GM18508 (cell line): ENCODE results near the gene STAT3.
A peak's percentile ranks its signal among the peaks of the same experiment; 100 is the strongest.
"Not testable (repeated sequence)": the region's sequence is repeated elsewhere in the genome, so short reads cannot be mapped to it uniquely, and the experiment has no call there.

ENCODE experiments used
- ATAC-seq: cut with Tn5 transposase; IDR thresholded peaks from one replicate; pipeline ENCODE4 v1.9.1; 2021; ENCODE audit warnings: moderate number of reproducible peaks; ENCODE audit not compliant: insufficient read depth, unreplicated experiment

The STAT3 gene

DNA sequence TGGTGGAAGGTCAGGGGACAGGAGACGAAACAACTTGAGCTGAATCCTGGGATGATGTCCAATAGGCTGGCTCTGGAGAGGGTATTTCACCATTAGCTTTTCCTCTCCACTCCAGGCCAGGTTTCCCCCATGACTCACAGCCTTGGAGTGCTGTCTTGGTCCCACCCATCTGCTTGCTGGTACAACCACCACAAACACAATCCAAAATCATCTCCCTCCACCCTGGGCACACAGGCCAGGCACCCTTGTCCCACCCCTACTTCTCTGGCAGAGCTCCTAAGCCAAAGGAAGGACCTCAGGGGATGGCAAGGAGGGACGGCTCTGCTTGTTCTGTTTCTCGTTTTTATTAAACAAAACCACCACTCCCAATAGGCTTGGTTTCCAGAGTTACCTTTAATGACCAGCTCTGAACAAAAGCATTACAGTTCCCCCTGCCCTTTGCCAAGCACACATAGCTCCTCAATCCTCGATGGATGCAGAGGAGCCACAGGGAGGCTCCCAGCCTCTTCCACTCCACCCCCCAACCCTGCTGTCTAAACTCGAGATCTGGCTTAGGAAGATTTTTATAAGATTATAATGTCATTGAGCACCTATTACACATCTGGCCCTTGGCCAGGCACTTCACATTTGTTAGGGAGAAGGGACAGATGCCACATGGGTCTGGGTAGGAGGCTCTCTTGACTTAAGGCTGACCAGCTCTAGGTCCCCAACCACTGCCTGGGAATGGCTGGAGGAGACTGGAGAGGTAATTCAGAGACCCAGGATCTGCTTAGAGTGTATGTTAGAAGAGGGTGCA lies 21.5 kb upstream of the STAT3 start:
- ATAC-seq = no peak

GRCh38 chr17:42408061-42408460 lies 19.8 kb upstream of the STAT3 start:
- ATAC-seq = no peak

DNA sequence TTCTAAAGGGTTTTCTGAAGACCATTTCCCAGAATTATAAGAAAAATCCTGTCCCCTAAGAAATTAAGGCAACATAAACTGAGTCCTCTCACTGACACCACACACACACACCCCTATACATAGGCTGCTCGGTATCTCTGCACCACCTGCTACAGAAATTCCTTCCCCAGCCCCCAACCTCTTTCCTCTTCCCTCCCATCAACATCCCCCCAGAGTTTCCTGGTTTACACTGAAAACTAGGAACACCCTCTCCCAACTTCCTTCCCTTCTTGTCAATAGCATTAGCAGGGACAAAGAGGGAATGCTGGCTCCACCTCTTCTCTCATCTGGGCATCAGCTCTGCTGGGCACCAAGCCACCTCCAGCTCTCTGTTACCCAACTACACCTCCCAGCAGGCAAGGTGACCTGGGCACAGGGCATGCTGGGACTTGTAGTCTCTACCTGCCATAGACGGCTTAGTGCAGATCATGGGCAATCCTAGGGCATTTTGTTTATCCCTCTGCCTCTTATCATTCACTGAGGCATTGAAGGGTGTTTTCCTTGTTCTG lies 19.1 kb upstream of the STAT3 start:
- no peak for ATAC-seq

- no peak for ATAC-seq
These were observed 18.5 kb upstream of the STAT3 start for GRCh38 chr17:42406615-42407288.

GRCh38 chr17:42405963-42406495 lies 17.8 kb upstream of the STAT3 start:
- ATAC-seq = no peak

GRCh38 chr17:42405076-42405475 lies 16.8 kb upstream of the STAT3 start:
- no peak for ATAC-seq

- no peak for ATAC-seq
These were observed 16.2 kb upstream of the STAT3 start for GRCh38 chr17:42404326-42405055.

- no peak for ATAC-seq
These were observed 14.9 kb upstream of the STAT3 start for GRCh38 chr17:42403150-42403549.

GRCh38 chr17:42402117-42402516 lies 13.9 kb upstream of the STAT3 start:
- no peak for ATAC-seq

- not testable (repeated sequence) for ATAC-seq
These were observed 12.7 kb upstream of the STAT3 start for GRCh38 chr17:42400844-42401375.

DNA sequence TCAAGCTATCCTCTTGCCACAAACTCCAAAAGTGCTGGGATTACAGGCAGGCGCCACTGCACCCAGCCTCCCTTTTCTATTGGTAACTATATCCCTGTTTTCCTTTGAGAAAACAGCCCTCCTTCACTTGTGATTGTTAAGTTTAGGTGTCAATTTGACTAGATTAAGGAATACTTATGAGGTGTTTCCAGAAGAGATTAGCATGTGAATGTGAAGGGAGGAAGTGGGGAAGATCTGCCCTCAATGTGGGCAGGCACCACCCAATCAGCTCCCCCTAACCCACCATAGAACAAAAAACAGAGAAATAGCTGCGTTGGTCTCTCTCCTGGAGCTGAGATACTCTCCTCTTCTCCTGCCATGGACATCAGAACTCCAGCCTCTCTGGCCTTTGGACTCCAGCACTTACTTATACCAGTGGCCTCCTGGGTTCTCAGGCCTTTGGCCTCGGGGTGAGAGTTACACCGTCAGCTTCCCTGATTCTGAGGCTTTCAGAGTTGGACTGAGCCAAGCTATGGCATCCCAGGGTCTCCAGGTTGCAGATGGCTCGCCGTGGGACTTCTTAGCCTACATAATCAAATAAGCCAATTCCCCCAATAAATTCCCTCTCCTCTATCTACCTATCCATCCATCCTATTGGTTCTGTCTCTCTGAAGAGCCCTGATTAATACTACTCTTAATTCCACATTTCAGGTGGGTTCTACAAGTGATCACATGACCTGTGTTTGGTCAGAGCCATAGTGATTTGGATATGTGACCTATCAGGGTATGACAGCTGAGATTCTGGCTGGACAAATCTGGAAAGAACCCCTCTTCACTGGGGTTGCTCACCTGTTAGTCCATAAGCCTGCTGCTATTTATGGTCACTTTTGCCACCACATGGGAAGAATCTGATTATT lies 12.0 kb upstream of the STAT3 start:
- no peak for ATAC-seq

DNA sequence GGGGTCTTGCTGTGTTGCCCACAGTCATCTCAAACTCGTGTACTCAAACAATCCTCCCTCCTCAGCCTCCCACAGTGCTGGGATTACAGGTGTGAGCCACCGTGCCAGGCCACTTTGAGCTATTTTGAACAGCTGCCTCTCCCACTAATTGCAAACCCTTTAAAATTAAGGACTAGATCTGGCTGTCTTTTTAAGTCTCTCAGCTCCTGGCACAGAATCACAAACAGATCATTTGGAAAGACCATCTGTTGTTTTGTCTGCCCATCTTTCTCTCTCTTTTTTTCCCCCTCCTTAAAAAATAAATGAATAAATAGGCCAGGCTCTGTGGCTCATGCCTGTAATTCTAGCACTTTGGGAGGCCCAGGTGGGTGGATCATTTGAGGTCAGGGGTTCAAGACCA lies 10.9 kb upstream of the STAT3 start:
- no peak for ATAC-seq

GRCh38 chr17:42395601-42396000 lies 7.4 kb upstream of the STAT3 start:
- ATAC-seq = not testable (repeated sequence)

GRCh38 chr17:42394838-42395237 lies 6.6 kb upstream of the STAT3 start:
- no peak for ATAC-seq

GRCh38 chr17:42392692-42393415 lies 4.6 kb upstream of the STAT3 start:
- no peak for ATAC-seq

DNA sequence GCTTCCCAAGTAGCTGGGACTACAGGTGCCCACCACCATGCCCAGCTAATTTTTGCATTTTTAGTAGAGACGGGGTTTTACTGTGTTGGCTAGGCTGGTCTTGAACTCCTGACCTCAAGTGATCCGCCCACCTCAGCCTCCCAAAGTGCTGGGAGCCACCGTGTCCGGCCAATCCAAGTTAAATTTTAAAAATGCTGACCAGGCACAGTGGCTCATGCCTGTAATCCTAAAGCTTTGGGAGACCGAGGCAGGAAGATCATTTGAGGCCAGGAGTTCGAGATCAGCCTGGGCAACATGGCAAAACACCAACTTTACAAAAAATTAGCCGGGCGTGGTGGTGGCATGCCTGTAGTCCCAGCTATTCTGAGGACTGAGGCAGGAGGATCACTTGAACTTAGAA lies 3.2 kb upstream of the STAT3 start:
- not testable (repeated sequence) for ATAC-seq

DNA sequence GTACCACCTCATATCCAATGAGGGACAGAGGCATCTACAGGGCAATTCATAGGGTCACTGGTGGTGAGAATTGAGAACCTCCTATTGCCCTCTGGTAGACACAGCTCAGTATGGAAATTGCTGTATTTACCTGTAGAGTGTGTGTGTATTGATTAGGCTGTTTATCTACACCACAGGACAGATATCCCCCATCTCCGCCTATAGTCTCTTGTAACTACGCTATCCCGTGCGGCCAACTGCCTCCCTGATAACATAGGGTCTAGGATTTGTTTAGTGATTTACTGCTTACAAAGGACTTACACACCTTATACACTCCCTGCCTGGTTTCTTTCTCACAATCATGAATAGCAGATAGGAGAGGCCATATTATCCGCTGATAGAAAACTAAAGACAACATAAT lies 1.7 kb upstream of the STAT3 start:
- ATAC-seq = no peak

DNA sequence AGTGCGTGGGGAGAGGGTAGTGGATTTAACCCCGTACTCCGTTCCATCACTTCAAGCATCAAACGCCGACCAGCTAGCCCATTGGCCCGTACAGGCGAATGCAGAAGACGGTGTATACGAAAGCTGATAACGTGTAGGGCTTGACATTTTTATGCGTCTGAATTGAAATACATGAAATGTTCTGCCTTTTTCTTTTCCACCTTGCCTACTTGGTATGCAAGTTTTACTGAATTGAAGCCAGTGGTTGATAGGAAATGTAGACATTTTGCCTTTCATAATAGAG lies 834 bp upstream of the STAT3 start:
- peak; percentile 6 for ATAC-seq
